GM18858 (cell line): Measurements from ENCODE around the gene HSD17B7.
"Not testable (repeated sequence)": the region's sequence is repeated elsewhere in the genome, so short reads cannot be mapped to it uniquely, and the experiment has no call there.

Experiments used
- ATAC-seq: cut with Tn5 transposase; IDR thresholded peaks from one replicate; pipeline ENCODE4 v1.9.1; 2021; ENCODE audit not compliant: unreplicated experiment

HSD17B7 gene, protein sequence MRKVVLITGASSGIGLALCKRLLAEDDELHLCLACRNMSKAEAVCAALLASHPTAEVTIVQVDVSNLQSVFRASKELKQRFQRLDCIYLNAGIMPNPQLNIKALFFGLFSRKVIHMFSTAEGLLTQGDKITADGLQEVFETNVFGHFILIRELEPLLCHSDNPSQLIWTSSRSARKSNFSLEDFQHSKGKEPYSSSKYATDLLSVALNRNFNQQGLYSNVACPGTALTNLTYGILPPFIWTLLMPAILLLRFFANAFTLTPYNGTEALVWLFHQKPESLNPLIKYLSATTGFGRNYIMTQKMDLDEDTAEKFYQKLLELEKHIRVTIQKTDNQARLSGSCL

DNA sequence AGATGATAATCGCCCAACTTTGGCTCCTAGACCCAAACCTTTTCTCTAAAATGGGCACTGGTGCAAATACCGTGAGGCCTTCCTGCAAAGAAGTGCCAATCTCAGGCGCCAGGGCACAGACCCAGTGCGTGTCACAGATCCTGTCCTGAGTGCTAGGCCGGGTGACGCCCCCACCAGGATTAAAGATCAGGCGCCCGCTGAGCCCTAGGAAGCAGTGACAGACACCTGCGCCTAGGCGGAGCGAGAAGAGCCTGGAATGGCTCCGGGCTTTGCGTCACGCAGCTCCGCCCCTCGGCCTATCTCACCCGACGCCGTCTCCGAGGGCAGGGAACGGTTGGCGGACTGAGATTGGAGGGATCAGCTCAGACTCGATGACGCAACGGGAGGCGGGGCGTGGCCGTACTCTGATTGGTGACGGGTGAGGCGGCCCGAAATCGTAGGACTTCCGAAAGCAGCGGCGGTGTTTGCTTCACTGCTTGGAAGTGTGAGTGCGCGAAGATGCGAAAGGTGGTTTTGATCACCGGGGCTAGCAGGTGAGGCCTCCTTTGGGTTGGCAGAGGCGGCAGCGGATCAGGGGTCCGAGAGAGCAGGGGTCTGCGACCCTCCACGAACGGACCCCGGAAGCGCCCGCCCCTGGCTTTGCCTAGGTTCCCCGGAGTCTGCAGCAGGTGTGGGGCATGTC, at the start of gene HSD17B7:
Gene HSD17B7 (plus strand): TSS at position 400 of the 682 bp plus-strand sequence. CDS start 99 bp downstream, at position 499.
- peak; percentile 100 for ATAC-seq

DNA sequence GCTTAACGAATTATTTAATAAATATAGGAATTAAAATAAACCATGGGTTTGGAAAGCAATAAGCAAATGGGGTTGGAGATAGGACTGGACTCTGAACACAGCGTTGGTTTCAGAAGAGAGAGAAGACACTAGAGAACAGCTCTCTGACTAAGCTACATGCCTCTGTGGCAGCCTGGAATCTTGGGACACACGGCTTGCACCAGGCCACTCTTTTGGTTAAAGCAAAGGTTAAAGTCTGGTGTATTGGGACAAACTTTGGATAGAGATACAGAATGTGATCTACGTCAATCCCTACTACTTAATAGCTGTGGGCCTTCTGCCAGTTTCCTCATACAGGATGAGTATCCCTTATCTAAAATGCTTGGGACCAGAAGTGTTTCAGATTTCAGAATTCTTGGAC, 49.7 kb upstream of the HSD17B7 start:
- no peak for ATAC-seq

DNA sequence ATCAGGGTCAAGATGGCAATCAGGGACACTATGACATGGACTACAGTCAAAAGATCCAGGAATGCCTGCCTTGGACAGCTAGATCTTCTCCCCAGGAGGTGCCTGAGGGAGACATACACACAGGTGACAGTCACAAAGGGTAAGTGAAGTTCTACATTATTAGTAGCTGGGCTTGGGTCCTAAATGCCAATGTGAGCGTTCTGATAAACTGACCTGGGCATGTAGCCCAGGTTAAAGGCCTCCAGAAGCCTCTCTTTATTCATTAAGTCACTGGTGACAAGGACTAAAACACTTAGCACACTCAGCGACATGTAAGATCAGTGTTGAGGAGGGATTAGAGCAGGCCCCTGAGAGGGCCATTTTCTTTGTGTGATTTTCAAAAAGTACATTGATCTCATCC, 48.9 kb upstream of the HSD17B7 start:
- no peak for ATAC-seq

DNA sequence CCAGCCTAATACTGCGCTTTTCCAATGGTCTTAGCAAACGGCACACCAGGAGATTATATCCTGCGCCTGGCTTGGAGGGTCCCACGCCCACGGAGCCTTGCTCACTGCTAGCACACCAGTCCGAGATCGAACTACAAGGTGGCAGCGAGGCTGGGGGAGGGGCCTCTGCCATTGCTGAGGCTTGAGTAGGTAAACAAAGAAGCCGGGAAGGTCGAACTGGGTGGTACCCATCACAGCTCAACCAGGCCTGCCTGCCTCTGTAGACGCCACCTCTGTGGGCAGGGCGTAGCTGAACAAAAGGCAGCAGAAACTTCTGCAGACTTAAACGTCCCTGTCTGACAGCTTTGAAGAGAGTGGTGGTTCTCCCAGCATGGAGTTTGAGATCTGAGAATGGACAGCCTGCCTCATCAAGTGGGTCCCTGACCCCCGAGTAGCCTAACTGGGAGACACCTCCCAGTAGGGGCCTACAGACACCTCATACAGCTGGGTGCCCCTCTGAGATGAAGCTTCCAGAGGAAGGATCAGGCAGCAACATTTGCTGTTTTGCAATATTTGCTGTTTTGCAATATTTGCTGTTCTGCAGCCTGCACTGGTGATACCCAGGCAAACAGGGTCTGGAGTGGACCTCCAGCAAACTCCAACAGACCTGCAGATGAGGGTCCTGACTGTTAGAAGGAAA, 44.1 kb upstream of the HSD17B7 start:
- ATAC-seq: not testable (repeated sequence)

DNA sequence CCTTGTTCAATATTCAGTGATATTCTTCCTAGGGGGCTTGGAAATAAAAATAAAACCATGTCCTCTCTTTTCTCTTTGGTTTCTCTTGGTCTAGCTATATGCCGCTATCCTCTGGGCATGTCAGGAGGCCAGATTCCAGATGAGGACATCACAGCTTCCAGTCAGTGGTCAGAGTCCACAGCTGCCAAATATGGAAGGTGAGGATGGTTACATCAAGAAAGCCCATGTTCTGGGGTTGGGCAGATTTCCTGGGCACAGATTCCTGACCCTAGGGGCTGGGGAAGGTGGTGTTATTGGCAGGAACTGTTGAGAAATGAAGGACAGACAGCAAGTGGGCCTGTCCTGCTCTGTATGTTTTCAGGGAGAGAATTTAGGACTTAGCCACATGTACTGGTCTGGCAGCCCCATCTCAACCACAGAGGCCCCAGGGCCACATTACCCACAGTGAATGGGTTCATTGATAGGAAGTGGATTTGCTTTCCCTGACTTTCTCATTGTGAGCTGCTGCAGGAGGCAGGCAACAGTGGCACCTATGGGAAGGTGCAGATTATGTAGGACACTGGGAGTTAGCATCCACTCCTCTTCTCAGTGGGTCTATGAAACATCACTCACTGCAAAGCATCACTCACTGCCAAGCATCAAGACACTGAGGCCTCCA, 37.4 kb upstream of the HSD17B7 start:
- no peak for ATAC-seq

DNA sequence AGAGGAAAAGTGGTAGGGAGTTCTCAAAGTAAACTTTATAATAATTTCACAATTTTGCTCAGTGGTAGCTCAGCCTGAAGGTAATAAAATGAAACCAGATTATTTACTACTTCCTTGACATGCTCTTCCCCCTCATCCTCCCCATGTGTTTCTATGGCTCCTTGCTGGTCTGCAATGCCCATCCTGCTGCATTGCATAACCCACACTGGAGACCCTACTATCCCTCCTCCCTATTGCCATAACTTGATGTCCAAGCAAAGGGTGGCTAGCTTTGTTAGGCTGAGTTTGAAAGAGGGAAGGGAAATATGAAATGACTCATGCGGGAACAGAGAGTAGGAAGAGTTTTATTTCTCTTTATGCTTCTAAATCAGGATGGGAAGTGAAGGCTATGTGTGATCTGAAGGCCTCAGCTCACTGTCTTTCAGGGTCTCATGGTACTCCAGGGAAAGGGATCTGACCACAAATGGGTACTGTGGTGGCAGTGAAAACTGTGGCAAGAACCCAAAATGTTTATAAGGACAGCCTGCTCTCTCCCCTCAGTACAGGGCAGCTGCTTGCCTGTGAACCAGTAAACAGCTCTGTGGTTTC, 36.4 kb upstream of the HSD17B7 start:
- ATAC-seq: no peak

DNA sequence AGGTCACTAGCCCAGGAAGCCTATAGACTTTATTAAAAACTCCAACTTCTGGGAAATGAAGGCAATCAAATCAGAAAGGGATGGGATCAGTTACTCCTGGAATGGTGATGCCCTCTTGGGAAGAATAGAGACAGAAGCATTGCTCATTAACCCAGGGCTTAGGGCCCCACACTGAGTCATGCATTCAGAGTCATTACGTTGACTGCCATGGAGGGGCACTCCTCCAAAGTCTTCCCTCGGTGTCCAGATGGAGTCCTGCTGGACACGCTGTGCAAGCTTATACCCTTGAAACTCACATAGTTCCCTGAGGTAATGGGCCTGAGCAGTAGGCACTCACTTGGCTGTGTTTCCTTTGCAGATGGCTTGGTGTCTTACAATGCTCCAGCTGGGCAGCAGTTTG, 35.2 kb upstream of the HSD17B7 start:
- ATAC-seq: no peak

DNA sequence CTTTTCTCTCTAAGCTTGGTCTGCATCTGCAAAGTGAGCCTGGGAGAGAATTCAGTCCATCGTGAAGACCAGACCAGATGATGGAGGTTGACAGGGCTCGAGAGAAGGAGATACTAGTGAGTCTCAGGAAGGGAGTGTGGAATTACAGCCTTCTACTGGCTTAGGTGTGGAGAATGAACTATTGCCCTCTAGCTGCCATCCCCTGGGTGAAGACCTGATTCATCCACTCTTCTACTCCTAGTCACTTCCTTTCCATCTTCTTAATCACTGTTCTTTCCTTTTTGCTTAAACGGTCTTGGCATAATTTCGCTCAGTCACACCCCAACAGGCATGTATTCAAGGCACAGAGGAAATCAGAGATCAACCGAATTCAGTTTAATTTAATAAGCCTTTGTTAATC, 34.0 kb upstream of the HSD17B7 start:
- no peak for ATAC-seq

DNA sequence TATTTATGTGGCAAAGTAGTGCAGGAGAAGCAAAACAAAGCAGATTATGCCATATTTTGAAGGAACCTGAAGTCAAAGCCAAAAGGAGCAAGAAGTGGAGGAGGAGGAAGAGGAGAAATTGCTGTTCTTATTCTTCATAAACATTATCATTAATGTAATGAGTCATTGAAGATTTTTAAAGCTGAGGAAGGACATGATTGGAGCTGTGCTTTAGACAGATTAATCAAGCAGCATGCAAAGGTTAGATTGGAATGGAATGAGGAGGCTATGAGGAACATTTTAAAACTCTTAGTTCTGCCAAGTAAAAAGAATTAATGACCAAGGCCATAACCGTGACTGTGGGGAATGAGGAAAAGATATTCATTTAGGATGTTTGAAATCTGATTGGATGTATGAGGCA, 33.0 kb upstream of the HSD17B7 start:
- ATAC-seq: no peak

DNA sequence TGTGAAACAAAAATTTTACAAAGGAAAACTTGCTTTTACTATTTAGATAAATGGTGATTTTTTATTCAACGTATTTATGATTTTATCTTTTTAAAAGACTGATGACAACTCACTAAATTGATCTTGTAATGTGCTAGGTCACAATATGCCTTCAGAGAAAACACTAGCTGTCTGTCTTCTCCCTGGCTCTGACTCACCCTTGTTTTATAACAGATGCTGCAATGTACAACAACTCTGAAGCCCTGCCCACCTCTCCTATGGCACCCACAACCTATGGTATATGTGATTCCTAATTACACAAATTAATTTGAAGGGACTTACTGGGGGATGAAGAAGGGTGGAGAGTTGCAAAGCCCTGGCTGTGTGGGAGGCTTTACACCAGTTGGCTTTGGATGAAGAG, 24.7 kb upstream of the HSD17B7 start:
- no peak for ATAC-seq

DNA sequence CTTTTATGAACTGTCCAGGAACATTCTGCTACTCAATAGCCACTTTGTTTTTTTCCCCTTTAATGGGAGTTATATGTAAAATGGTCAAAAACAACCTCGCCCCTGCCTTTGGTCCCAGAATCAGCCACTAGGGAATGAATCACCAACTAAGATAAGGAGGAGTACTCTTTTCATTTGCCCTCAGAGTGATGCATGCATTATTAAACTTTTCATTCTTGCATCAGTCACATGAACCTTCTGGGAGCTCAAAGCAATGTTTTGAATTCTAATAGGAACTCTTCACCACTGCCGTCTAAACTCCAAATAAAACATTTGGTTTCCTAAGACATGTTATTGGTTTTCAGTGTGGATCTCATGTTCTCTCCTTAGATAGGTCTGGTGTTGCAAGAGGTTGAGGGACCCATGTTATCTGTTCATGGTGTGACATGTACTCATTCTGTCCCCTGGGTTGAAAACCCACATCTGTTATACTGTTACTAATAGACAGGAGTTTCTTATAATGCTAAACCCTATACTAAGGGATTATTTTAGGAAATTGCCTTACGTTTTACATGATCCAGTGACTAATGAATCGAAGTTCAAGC, 17.8 kb upstream of the HSD17B7 start:
- no peak for ATAC-seq

DNA sequence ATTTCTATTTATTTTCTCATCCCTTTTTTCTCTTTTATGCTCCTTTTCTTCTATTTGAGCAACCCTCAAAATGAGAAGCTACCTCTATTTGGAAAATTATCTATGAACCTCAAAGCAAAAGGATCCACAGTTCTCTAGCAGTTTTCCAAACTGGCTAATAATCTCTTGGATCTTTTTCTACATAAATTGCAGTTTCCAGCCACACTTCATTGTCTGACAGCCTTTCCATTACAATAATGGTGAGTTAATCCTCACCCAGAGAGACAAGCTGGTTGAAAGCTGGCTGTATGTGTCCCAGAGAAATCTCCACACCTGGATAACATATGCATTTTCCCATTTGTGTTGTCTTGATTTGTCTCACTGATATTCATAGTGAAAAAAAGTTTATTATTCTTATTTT, 16.5 kb upstream of the HSD17B7 start:
- ATAC-seq: no peak

DNA sequence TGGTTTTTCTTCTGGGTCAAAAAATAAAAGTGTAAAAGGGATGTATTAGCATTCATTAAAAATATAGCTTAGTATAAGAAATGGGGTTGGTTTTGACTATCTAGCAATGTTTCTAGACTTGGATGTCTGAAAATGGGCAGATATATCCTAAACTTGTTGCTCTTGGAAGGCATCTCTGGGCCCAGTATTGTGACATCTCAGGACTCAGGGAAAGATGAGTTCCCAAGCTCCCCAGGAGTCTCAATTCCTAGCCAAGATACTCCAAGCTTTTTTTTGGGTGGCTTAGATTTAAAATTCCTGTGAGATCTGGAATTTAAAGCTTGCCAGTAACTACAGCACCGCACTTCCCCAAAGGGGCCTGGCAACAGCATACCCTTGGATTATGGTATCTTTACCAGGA, 11.5 kb upstream of the HSD17B7 start:
- ATAC-seq: no peak

DNA sequence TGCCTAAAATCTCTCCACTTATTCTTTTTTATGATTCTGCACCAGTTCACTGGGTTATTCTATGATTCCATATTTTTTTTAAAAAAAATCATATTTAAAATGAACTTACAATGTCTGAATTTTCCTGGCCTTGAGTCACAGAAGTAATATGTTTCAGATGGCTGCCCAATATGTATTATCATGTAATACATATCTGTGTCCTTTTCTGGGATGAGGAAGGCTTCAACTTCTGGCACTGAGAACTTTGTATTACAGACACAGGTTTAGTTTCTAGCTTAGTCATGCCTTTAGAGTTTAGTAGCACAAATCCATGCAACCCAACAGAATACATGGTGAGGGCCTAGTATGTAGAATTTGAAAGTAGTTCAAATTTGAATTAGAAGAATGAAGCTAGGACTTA, 7.8 kb upstream of the HSD17B7 start:
- no peak for ATAC-seq

DNA sequence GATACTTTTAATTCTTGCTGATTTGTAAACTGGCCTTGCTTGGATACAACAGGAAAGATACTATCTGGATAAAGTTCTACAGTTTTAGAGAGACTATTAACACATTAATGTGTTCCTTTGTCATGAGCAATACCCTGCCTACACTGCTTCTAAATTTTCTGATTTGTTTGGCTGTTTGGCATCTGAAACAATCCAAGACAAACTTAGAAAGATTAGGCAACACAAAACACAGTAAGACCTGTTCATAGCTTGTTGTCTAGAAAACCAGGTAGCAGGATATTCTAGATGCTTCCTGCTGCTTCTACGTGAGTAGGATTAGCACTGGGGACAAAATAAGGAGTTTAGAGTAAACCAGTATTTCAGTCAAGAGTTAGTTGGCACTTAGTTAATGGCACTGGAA, 5.6 kb upstream of the HSD17B7 start:
- not testable (repeated sequence) for ATAC-seq

DNA sequence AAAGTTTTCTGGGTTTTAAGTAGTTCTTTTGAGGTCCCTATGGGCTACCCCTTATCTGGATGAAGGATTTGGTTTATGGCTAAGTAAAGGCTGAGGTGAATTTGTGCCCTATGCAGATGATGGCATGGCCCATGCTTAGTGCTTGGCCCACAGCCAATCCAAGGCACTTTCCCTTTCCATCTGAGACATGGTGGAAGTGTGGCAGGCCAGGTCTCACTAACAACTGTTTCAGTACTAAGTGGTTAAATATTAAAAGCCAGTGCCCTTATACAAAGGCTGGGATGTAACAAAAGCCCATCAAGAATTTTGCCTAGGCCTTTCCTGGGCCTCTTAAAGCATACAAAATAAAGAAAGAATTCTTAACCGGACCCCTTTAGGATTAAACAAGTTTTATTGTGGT, 1.7 kb upstream of the HSD17B7 start:
- not testable (repeated sequence) for ATAC-seq

DNA sequence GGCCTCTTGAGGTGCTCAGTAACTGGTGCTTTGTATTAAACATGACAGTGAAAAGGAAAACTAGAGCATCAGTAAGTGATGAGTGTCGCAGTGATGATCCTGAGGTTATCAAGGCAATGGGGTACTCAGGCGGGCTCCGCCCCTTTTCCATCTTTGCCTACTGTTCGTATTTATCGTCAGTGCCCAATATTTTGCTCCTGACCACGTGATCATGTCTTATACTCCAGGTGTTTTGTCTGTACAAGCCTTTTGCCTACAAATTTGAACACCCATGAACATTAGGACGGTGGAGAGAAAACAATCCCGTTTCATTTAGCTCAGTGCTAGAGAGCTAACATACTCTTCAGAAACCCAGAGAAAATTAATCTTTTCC, 469 bp downstream of the HSD17B7 start:
- ATAC-seq: peak; percentile 5

DNA sequence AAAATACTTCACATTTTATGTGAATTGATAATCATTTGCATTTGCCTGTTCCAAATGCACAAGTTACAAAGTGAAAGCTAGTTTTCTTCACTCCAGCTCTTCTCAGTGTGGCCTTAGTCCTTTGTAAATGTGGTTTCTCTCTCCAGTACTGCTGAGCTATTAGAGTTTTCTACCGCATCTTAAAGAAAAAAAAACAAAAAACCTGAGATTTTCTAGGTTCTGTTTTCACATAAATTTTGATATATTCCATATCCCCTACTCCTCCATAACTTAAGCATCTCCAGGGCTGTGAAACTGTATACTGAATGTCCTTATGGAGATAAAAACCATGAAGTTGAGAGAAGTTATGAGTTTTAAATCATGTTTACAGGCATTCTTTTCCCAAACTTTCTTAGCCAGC, 3.8 kb downstream of the HSD17B7 start:
- ATAC-seq: not testable (repeated sequence)

DNA sequence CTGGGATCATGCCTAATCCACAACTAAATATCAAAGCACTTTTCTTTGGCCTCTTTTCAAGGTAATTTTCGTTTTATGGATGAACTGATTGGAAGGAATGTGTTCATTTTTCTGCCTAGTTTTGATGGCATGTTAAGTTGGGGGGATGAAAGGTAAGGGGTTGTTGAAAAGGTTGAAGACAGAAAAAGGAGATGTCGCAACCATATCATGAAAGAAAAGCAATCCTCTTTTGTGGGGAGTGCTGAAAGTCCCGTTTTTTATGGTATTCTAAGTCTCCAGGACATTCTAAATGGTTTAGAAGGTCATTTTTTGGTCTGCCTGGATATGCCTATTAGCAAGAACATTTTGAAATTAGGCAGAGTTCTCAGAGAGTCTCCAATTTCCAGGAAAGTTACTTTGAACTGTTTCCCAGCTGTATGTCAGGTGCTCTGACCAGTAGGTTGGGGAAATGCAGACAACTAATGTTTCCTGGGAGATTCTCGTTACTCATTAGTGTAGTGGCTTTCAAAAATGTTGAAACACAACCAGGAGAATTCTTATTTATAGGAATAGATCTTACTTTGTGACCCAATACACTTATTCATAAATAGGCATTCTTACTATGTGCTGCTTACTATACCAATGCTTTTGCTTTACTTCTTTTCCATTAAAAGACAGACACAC, 6.2 kb downstream of the HSD17B7 start:
- not testable (repeated sequence) for ATAC-seq
